ENCODE data around the gene ASTL.

The ASTL gene

DNA sequence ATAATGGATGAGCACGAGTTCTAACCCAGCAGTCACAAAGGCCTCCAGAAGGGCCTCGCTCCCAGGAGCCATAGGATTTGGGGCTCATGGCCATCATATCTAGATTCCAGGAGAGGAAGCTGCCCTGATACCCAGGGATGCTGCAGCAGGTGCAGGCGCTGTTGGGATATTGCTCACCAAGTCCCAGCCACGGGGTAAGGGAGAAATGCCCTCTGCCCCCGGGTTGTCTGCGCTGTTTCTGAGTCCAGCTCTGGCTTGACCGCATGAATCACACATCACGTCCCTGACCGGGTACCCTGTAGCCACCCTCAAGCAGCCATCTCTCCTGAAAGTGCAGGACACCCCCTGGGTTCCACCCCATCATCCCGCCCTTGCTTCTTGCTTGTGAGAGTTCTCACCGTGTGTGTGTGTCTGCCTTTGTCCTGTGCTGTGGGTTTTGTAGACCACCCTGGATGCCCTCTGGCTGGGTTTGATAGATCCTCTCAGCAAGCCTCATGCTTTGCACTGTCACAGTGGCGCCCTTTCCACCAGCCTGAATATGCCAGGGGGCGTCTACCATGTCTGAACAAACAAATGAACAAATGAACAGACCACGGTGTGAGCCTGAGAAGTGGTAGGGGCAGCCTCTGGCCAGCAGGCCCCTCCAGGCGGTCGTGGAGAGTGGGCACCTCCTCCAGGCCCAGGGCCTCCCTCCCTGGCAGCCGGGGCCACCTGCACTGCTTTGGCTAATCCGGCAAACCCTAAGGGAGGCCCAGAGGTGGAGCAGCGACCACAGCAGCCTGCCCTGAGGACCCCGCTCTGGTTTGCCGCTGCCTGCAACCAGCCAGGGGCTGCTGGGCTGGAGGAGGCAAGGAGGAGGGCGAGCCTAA is 54.1 kb downstream of the ASTL start:
- DNase-seq (ENCODE audit: low read depth in 4 of 4, low spot score in 1 of 4), result no peak

DNA sequence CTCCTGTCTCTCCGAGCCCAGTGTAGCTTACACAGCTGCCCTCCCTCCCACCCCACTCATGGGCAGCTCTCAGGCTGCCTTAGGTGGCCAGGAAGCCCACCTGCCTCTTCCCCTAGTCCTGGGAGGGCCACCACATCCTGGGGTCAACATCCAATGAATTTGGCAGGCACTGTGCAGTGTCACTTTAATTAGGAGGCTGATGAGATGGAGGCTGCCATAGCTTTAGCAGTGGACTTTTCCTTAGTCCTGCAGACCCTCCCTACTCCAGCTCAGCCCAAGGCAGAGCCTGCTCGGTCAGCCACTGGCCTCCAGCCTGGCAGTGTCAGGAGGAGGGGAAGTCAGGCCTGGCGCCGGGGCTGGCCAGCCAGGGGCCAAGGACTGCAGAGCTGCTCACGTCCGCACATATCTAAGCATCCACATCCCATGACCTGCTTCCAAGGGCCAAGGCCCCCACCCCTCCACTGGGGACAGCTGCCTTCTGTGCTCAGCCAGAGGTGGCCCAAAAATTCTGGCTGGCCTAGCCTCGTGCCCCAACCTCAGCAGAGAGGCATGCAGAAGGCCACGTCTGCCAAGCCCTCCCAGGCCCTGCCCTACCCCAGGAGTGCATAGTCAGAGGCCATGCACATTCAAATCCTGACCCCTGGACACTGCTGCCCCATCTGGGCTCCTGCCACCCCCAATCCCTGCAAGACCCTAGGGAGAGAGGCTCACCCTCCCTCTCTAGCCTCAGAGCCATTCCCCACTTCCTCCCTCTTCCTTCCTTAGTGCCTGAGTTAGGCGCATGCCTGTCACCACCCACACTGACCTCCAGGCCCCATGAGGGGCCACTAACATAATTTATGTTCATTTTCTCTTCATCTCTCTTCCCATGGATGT is 55.0 kb downstream of the ASTL start:
- DNase-seq (ENCODE audit: low read depth in 4 of 4, low spot score in 1 of 4), result no peak

DNA sequence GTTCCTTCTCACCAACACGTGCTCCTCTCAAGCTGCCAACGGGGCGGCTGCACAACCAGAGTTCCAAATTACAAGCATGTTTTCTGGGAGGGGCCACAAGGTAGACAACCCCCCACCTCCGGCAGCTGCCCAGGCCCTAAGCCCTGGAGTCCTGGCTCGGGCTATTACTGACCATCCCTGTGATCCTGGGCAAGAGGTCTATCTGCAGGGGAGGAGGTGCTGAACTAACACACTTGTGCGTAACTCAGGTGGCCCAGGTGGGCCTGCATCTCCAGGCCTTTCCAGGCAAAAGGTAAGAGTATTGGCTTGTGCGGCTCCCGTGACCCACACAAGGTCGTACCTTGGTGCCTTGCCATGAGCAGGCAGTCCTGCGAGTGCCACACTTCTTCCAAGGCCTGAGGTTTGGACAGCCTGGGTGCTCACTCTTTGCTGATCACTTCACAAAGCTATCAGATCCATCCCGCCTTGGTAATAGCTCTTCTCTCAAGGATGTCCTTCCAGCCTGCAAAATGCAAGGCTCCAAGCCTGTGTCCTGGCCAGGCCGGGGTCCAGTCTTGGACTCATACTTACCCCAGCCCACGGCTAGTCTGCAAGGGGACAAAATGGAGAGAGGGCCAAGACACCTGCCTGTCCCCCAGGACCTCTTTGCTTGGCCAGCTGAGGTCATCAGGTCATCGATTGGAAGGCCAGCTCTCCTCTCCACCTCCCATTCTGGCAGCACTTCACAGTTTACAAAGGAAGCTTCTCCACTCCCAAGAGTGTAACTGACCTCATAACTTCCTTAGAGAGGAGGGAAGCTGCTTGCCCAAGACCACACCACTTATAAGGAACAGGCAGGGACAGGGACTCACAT is 55.9 kb downstream of the ASTL start:
- DNase-seq (ENCODE audit: low read depth in 4 of 4, low spot score in 1 of 4), result no peak

DNA sequence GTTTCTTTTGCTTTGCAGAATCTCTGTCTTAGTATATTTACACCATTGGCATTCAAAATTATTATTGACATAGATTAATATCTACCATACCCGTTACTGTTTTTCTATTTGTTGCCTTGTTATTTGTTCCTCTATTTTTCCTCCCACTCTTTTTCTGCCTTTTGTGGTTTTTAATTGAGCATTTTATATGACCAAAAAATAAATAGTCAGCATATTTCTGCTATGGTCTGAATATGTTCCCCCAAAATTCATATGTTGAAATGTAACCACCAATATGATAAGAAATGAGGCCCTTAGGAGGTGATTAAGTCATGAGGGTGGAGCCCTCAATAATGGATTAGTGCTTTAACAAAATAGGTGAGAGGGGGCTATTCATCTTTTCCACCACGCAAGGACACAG is 57.3 kb downstream of the ASTL start:
- DNase-seq (ENCODE audit: low read depth in 4 of 4, low spot score in 1 of 4), result no peak

DNA sequence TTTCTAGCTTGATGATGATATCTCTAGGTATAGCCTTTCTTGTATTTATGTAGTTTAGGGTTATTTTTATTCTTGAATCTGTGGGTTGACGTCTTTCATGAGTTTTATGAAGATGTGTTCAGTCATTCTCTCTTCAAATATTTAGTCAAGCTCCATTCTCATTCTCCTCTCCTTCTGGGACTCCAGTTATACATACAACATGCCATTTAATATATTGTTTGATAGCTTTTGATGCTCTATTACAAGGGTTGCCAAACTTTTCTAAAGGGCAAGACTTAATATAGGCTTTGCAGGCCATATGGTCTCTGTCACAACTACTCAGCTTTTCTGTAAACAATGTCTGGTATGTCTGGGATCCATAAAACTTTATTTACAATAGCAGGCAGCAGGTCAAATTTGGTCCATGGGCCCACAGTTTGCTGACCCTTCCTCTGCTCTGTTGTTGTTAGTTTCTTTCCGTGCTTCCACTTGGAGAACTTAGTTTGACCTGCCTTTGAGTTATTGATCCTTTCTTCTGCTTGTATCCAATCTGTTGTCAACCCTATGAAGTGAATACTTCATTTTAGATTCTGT is 63.0 kb downstream of the ASTL start:
- DNase-seq (ENCODE audit: low read depth in 4 of 4, low spot score in 1 of 4), result no peak

DNA sequence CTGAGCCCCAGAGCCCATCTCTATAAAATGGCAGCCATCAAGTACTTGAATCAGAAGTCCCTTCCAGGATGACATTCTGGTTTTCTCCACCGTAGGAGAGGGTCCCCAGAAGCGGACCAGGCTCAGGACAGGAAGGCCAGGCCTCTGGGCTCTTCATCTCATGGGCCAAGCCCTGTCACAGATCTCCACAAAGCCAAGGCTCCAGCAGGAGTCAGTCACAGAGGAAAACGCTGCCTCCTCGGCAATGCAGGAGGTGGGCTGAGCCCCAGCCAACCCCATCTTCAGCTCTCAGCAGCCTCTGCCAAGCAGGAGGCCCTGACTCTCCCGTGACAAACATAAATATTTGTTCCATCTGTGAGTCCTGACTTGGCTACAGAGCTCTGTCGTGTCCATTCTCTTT is 64.1 kb downstream of the ASTL start:
- no peak for DNase-seq (ENCODE audit: low read depth in 4 of 4, low spot score in 1 of 4)

DNA sequence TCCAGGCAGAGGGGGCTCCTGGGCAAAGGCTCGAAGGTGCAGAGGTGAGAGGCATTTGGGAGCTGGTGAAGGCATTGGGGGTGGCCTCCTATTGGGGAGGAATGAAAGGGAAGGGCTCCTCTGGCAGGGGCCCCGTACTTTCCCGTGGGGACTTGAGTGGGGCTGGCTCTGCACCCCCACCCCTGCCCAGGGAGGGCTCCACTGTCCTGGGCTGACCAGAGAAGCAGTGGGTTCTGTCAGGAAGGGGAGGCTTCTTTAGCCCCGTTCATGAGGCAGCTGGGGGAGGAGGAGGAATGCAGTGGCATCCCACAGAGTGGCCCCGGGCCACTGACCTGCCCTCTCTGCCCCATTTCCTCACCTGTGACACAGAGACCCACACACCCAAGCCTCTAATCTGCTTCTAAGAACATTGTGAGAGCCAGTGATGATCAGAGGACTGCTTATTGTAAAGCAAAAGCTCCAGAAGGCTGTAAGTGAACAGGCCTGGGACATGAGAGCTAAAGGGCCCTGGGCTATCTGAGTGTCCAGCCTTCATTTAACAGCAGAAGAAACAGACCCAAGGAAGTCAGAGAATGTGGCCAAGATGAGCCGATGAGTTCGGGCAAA is 65.0 kb downstream of the ASTL start:
- DNase-seq (ENCODE audit: low read depth in 4 of 4, low spot score in 1 of 4), result no peak

Data from stimulated activated CD4-positive, alpha-beta T cell treated with anti-CD3 and anti-CD28 coated beads, Interleukin-1b, Interleukin-23, amount 100 ng/mL, for 24 hours (primary cell).